ENCODE results near the gene RGS19.

DNA sequence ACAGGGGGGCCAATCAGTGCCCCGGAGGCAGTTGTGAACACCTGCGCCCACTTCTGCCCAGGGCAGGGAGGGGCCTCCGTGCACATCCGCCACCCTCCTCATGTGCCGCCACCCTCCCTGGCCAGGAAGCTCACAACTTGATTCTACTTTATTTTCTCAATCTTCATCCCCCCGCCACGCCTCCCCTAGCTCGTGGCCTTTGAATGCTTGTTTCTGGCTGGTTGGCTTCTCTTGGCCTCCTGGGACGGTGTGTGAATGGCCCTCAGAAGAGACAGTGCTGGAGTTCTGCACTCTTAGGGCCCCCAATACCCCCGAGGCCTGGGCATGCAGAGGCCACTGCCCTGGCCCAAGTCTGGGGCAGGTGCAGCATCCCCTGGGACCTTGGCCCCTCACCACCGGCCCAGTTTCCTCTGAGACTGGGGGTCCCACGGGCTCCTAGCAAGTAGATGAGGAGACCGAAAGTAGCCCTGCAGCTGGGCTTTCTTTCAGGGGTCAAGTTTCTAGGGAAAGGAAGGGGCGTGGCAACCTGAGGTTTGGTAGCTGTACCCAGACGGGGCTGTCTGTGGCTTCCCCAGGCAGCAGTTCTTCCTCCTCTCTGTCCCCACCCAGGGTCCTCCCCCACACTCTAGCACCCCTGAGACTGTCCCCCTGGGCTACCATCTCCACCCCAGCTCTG, 1.3 kb downstream of the RGS19 start:
- TF ChIP-seq CTCF (IDR thresholded peaks at IDR 0.05) = no peak
- no peak for TF ChIP-seq TAF1 (IDR thresholded peaks at IDR 0.05; ENCODE audit: borderline replicate concordance, low read depth, low read length)
- no peak for TF ChIP-seq RXRA (IDR thresholded peaks at IDR 0.05; ENCODE audit: borderline replicate concordance, low read depth)
- TF ChIP-seq EZH2phosphoT487 (IDR thresholded peaks at IDR 0.05; ENCODE audit: borderline replicate concordance, low read depth) = no peak
- no peak for TF ChIP-seq RAD21 (IDR thresholded peaks at IDR 0.05; ENCODE audit: low read length)
- TF ChIP-seq ELF1 (IDR thresholded peaks at IDR 0.05) = no peak
- no peak for TF ChIP-seq SIN3A (IDR thresholded peaks at IDR 0.05; ENCODE audit: borderline replicate concordance, low read depth, low read length)
- TF ChIP-seq FOSL2 (IDR thresholded peaks at IDR 0.05; ENCODE audit: borderline replicate concordance, low read depth) = no peak
- TF ChIP-seq FOXM1 (IDR thresholded peaks at IDR 0.05; ENCODE audit: low read depth) = no peak
- no peak for TF ChIP-seq NRF1 (IDR thresholded peaks at IDR 0.05; ENCODE audit: low read depth, low read length)
- no peak for TF ChIP-seq MAX (IDR thresholded peaks at IDR 0.05; ENCODE audit: low read depth)
- TF ChIP-seq RCOR1 (IDR thresholded peaks at IDR 0.05; ENCODE audit: low read length) = no peak

Measured in SK-N-SH (cell line).